Tibial nerve (tissue), 3 donors: ENCODE data around the gene ELP5.

Experiments used
- CTCF ChIP-seq, 5 experiments: fragments of 200-600 bp in 3 of 5; fragments of 450-650 bp in 2 of 5; sonication (generic) in 3 of 5; IDR thresholded peaks; one replicate each; pipeline ENCODE4 v1.5.1; 2016 to 2019; ENCODE audit warnings: antibody characterized with exemption in 5 of 5, mild to moderate bottlenecking in 3 of 5, moderate library complexity in 2 of 5
- POLR2A ChIP-seq, 2 donors: fragments of 450-650 bp; IDR thresholded peaks; one replicate each; pipeline ENCODE4 v1.6.1; 2017; ENCODE audit warnings: antibody characterized with exemption in 2 of 2, mild to moderate bottlenecking in 2 of 2, moderate library complexity in 2 of 2

GRCh38 chr17:7211491-7212273 is 40.3 kb upstream of the ELP5 start:
- TF ChIP-seq CTCF (IDR thresholded peaks at IDR 0.05), result no peak
- TF ChIP-seq POLR2A (IDR thresholded peaks at IDR 0.05), result no peak
